ENCODE measurements around the gene ACKR1.

Gene ACKR1, protein sequence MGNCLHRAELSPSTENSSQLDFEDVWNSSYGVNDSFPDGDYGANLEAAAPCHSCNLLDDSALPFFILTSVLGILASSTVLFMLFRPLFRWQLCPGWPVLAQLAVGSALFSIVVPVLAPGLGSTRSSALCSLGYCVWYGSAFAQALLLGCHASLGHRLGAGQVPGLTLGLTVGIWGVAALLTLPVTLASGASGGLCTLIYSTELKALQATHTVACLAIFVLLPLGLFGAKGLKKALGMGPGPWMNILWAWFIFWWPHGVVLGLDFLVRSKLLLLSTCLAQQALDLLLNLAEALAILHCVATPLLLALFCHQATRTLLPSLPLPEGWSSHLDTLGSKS

DNA sequence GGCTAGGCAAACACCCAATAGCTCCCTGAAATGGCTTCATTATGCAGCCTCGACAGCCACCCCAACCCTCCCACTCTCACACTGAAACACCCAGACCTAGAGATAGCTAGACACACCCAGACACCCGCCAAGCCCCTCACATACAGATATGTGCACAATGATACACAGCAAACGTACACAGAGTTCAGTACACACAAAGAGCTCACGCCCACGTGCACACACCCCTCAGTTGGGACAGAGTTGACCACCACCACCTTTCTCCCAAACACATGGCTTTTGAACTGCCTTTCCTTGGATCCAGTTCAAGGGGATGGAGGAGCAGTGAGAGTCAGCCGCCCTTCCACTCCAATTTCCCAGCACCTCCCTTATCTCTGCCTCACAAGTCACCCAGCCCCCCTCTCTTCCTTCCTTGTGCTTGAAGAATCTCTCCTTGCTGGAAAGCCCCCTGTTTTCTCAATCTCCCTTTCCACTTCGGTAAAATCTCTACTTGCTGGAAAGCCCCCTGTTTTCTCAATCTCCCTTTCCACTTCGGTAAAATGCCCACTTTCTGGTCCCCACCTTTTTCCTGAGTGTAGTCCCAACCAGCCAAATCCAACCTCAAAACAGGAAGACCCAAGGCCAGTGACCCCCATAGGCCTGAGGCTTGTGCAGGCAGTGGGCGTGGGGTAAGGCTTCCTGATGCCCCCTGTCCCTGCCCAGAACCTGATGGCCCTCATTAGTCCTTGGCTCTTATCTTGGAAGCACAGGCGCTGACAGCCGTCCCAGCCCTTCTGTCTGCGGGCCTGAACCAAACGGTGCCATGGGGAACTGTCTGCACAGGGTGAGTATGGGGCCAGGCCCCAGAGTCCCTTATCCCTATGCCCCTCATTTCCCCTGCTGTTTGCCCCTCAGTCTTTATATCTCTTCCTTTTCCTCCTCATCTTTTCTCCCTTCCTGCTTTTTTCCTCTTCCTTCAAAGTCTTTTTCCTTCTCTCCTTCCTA lies at the start of gene ACKR1:
TSS of gene ACKR1 (plus strand) at position 715 of the 981 bp plus-strand sequence. CDS start at position 800, 85 bp downstream.
- no peak for DNase-seq (ENCODE audit: low read depth, low spot score)

GRCh38 chr1:159161001-159161718 lies 43.5 kb upstream of the ACKR1 start:
- peak; percentile 50 for DNase-seq (ENCODE audit: low read depth, low spot score)

DNA sequence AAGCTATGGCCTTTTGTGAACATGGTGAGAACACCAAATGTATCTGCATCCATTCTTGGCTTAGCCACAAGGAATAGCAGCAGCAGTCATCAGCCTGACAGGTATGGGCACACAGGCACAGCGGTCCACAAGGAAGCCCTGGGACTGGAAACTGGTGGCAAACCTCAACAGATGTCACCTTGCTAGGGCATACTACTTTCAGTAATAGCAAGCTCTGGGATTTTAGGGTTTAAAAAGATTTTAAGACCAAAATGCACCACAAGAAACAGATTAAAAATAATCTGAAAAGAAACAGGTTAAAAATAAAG lies 43.0 kb upstream of the ACKR1 start:
- no peak for DNase-seq (ENCODE audit: low read depth, low spot score)

DNA sequence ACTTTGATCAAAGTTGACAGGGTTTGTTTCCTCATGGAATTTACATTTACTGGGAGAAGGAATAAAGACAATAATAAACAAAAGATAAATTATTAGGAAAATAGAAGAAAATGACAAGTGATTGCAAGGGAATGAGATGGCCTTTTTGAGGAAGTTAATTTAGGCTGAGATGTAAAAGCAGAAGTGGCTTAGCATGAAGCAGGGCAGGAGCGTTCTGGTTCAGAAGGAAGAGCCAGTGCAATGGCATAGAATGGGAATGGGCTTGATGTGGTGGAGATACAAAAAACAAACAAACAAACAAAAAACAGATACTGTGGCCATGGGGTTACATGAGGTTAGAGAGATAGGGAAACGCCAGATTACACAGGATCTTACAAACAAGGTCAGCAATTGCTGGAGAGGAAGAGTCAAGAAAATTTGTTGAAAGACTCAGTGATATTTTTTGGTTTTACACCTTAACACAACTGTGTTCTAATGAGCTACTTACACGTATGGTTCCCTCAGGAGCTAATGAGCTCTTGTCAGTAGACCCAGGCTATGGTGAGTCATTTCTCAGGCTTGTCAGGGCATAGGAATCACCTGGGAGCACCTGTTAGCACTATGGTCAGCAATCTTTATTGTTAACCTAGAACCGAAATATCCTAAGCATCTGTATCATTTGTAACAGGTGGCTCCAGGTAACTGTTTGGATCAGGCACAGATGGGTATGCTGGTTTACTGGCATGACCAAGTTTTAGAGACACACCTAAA lies 42.0 kb upstream of the ACKR1 start:
- DNase-seq (ENCODE audit: low read depth, low spot score), result no peak

DNA sequence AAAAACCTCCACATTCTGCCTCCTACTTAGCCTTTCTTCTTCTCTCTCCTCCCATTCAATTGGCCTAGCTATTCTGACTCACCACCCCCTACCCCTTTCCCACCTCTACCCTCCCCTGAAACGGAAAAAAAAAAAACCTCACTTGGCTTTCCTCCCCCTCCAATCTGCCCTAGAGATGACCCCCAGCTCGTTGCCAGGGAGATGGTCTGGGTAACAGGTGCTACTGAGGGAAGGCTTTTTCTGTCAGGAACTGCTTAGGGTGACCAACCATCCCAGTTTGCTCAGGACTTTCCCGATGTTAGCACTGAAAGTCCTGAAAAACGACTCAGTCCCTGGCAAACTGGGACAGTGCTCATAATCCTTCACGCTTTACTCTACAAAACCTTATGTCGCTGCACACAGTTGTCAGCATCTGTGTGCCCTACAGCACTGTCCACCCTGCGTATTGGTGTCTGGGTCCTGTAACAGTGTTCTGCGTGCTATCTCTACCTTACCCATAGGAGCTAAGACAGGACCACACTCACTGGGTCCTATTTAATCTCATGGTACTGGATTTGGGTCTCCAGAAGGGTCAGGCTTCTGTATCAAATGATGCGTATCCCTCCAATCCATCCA lies 41.0 kb upstream of the ACKR1 start:
- DNase-seq (ENCODE audit: low read depth, low spot score), result no peak

DNA sequence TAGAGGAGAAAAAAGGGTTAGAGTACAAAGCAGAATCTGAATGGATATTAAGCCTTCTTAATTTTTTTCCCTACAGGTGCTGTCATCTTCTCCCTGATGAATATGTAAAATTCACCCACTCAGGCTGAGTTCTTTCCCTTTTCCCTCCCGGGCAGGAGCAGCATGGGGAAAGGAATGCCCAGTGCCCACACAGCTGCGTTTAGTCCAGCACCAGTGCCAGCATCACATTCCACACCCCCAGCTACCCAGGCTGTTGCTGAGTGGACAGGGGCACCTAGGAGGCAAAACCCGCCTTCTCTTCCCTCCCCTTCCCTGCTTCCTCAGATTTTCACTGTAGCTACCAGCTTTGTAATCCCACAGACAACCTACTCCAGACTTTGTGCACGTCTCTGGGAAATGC lies 36.6 kb upstream of the ACKR1 start:
- no peak for DNase-seq (ENCODE audit: low read depth, low spot score)

DNA sequence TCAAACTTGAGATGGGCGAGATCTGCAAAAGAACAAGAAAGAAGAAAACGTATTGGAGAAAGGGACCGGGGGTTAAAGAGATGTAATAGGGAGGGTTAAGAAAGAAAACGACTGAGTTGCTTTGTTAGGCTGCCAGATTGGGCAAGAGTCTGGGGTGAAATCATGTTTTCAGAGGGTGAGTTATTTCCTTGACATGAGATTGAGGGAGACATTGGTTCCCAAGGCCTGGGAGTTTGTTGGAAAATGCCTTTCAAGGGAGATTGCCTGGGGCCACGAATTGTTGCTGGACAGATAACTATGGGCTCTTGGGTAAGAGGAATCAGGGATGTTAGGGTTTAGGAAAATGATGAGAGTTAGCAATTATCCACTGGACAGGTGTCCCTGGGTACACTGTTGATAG lies 34.0 kb upstream of the ACKR1 start:
- no peak for DNase-seq (ENCODE audit: low read depth, low spot score)

DNA sequence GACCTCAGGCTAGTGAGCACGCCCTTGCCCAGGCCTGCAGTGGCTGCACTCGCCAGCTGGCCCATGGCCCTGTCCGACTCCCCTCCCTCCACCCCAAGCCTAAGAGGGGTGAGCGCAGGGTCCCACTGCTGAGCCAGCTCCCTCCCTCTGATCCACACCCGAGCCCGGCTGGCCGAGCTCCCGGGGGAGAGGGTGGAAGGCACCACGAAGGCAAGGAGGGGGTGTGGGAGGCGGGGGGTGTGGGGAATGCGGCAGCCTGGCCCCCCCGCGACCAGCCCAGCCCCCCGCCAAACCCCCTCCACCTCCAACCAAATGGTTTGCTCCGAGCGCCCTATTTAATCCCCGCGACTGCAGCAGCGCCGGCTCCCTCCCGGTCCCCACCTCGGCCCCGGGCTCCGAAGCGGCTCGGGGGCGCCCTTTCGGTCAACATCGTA lies 33.4 kb upstream of the ACKR1 start, which contains the start of gene CADM3:
TSS of gene CADM3 (plus strand) at position 362 of the 434 bp plus-strand sequence. CDS start 151 bp downstream, outside the sequence.
- no peak for DNase-seq (ENCODE audit: low read depth, low spot score)

GRCh38 chr1:159171688-159172501 lies 32.8 kb upstream of the ACKR1 start:
- no peak for DNase-seq (ENCODE audit: low read depth, low spot score)

- no peak for DNase-seq (ENCODE audit: low read depth, low spot score)
These were observed 31.9 kb upstream of the ACKR1 start for GRCh38 chr1:159172614-159173291.

- no peak for DNase-seq (ENCODE audit: low read depth, low spot score)
These were observed 31.4 kb upstream of the ACKR1 start for GRCh38 chr1:159173320-159173719.

GRCh38 chr1:159175571-159175970 lies 29.1 kb upstream of the ACKR1 start:
- DNase-seq (ENCODE audit: low read depth, low spot score), result no peak

DNA sequence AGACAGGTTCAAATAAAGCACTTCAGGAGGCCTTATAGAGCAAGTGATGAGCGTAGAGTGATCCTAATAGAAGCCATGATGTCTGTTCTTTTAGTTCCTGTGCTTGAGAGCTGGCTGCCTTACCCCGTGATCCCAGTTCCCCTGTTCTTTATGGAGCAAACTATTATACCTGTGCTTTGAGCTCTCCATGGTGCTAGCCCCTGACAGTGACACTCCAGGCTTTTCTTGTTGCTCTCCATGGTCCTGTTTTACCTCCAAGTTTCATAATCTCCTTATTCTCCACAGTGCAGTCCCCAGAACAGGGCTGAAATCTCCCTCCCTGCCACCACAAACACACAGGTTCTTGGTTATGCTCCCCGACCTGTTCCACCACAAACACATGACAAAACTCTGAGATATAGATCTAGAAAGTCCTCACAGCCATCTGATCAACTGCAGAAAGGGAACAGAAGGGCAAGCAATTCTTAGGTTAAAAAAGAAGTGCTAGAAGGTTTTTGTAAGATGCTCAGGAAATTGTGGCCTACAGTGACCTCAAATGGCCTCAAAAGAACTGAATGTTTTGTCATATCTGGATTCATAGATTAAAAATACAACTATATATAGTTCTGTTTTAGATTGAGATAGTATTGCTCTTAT lies 27.3 kb upstream of the ACKR1 start:
- DNase-seq (ENCODE audit: low read depth, low spot score), result peak; percentile 12

GRCh38 chr1:159179906-159180305 lies 24.8 kb upstream of the ACKR1 start:
- DNase-seq (ENCODE audit: low read depth, low spot score), result no peak

DNA sequence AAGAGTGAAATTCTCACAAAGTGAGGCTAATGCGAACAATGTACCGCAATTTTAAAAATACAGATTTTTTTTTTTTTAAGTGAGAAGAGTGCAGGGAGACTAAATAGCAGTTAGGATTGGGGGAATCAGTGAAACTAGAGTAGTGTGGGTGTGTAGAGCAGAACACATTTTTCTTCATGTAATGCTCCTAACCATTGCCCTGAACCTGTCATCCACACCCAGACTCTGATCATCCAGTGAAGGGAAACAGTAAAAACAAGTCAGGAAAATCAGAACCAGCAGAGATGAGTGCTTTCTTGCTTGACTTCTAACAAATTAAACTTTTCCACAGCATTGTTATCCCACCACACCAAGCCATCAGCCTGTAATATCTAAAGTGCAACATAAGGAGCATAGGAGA lies 24.2 kb upstream of the ACKR1 start:
- DNase-seq (ENCODE audit: low read depth, low spot score), result no peak

- no peak for DNase-seq (ENCODE audit: low read depth, low spot score)
These were observed 23.2 kb upstream of the ACKR1 start for GRCh38 chr1:159181328-159182024.

- no peak for DNase-seq (ENCODE audit: low read depth, low spot score)
These were observed 20.5 kb upstream of the ACKR1 start for GRCh38 chr1:159184201-159184600.

- no peak for DNase-seq (ENCODE audit: low read depth, low spot score)
These were observed 19.6 kb upstream of the ACKR1 start for GRCh38 chr1:159185121-159185520.

Data from smooth muscle cell of the brain vasculature (primary cell).